ENCODE data around the gene RIBC2. TPM values are rescaled to one million over a fixed set of nuclear protein-coding genes. Genes with fewer than 3 reads are reported as not detected.
A peak's percentile ranks its signal among the peaks of the same experiment; 100 is the strongest.

The RIBC2 gene
- total and polyA plus RNA-seq, 2 of the 4 experiments (the other 2 are of a cell fraction) = 0.29 to 0.36 TPM

DNA sequence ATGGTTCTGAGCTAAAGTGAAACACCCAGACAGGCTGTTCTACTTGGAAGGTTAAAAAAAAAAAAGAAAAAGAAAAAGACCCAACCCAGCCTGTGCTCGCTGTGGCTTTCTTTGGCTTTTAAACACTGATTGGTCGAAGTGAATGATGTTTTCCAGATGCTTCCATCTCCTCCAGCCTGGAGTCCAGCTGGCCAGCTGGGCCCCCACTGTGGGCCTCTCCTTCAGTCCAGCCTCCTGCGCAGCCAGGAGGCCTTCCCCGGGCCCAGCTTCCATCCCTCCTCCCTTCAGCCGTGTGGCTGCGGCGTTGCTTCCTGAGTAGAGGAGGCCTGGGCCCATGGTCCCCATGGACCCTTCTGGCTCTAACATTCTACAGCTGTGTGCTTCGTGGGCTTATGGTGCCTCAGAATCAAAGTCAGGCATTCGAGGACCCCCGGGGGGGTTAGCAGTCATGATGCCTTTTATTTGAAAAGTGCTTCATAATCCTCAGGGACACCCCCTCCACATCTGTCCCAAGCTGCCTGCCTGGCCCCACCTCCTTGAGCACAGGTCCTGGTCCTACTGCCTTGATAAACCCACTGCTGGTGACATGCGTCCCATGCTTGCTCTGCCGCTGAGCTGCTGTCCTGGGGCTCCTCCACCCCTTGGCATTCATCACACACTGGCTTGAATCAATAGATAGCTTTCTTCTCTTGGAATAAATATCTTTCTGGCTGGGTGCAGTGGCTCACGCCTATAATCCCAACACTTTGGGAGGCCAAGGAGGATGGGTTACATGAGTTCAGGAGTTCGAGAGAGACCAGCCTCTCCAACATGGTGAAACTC lies 47.0 kb downstream of the RIBC2 start:
- Histone ChIP-seq H2BK15ac (ENCODE audit: low read depth, low read length) (no peak overlapping the region), H3K4me2 (ENCODE audit: low read depth, low read length) (no peak overlapping the region), H3K4me3 (ENCODE audit: insufficient read depth, low read depth, low read length) (no peak overlapping the region), H2BK20ac (ENCODE audit: low read depth, low read length) (0 out of 2 replicates have a peak overlapping the region, but pooled peaks have one; percentile 34), H3K27me3 (ENCODE audit: control insufficient read depth, insufficient read depth, low read length) (no peaks in the 10 kb centered on the region), H3K14ac (replicated peaks; ENCODE audit: low read depth, low read length) (0 out of 2 replicates have a peak overlapping the region, but pooled peaks have one; percentile 19), H4K8ac (ENCODE audit: low read depth in 2 of 2, low read length in 2 of 2) (peak overlapping the region in 1 of 2 experiments; percentile 36; a peak in 1 of 4 replicates), H2BK5ac (ENCODE audit: low read depth, low read length, poor library complexity, severe bottlenecking) (no peak overlapping the region), H3K23ac (ENCODE audit: low read depth, low read length) (no peak overlapping the region), H2BK120ac (ENCODE audit: low read depth, low read length) (peak overlapping the region; percentile 68), H3K36me3 (ENCODE audit: control insufficient read depth, insufficient read depth, low read length) (no peaks in the 10 kb centered on the region), H3K56ac (ENCODE audit: extremely low read depth, insufficient read depth, low read length) (no peak overlapping the region), H4K20me1 (ENCODE audit: insufficient read depth, low read length) (no peaks in the 10 kb centered on the region), H3K27ac (ENCODE audit: insufficient read depth, low read length) (peak overlapping the region; percentile 42; the same call in 1 of the 2 replicates), H3K18ac (ENCODE audit: low read depth, low read length) (peak overlapping the region; percentile 34; the same call in 1 of the 2 replicates), H3K4ac (ENCODE audit: low read depth, low read length) (peak overlapping the region; percentile 19; the same call in 1 of the 2 replicates), H4K91ac (ENCODE audit: insufficient read depth, low read depth, low read length) (no peak overlapping the region), H2AFZ (replicated peaks; ENCODE audit: low read length, poor library complexity) (peak overlapping the region; percentile 48), H3K9me1 (ENCODE audit: insufficient read depth, low read length) (0 out of 2 replicates have a peak, but pooled peaks cover 3% of the 10 kb centered on the region), H3K9ac (ENCODE audit: low read depth, low read length) (no peak overlapping the region; the same call in 1 of the 2 replicates), H2AK9ac (replicated peaks; ENCODE audit: low read depth, low read length, poor library complexity) (no peak overlapping the region), H3K9me3 (ENCODE audit: control insufficient read depth, insufficient read depth, low read length) (no peaks in the 10 kb centered on the region), H3K4me1 (ENCODE audit: control insufficient read depth, insufficient read depth, low read length) (peaks cover 5% of the 10 kb centered on the region; the same call in 1 of the 2 replicates), H3K79me1 (ENCODE audit: low read depth in 1 of 2, low read length in 2 of 2) (no peaks in the 10 kb centered on the region), H4K5ac (ENCODE audit: low read depth, low read length) (peak overlapping the region; percentile 70; the same call in 1 of the 2 replicates), H2AK5ac (ENCODE audit: low read depth, low read length) (no peak overlapping the region; the same call in 1 of the 2 replicates)
- no peak for TF ChIP-seq MAZ (IDR thresholded peaks at IDR 0.05; ENCODE audit: borderline replicate concordance, low read depth, low read length)
- TF ChIP-seq BHLHE40 (IDR thresholded peaks at IDR 0.05; ENCODE audit: low read depth, low read length) = no peak
- TF ChIP-seq FOS (IDR thresholded peaks at IDR 0.05; ENCODE audit: low read depth, low read length) = no peak
- TF ChIP-seq RFX5 (IDR thresholded peaks at IDR 0.05; ENCODE audit: low read depth, low read length) = no peak
- TF ChIP-seq CEBPB (IDR thresholded peaks at IDR 0.05; ENCODE audit: low read depth, low read length) = no peak
- no peak for TF ChIP-seq NFE2L2 (IDR thresholded peaks at IDR 0.05; ENCODE audit: low read depth, low read length)
- TF ChIP-seq, protein P1, sequence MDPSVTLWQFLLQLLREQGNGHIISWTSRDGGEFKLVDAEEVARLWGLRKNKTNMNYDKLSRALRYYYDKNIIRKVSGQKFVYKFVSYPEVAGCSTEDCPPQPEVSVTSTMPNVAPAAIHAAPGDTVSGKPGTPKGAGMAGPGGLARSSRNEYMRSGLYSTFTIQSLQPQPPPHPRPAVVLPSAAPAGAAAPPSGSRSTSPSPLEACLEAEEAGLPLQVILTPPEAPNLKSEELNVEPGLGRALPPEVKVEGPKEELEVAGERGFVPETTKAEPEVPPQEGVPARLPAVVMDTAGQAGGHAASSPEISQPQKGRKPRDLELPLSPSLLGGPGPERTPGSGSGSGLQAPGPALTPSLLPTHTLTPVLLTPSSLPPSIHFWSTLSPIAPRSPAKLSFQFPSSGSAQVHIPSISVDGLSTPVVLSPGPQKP (IDR thresholded peaks at IDR 0.05; ENCODE audit: borderline replicate concordance, low read depth, low read length) = no peak
- TF ChIP-seq RAD21 (IDR thresholded peaks at IDR 0.05; ENCODE audit: low read length) = no peak
- TF ChIP-seq, protein P2, sequence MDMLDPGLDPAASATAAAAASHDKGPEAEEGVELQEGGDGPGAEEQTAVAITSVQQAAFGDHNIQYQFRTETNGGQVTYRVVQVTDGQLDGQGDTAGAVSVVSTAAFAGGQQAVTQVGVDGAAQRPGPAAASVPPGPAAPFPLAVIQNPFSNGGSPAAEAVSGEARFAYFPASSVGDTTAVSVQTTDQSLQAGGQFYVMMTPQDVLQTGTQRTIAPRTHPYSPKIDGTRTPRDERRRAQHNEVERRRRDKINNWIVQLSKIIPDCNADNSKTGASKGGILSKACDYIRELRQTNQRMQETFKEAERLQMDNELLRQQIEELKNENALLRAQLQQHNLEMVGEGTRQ (IDR thresholded peaks at IDR 0.05; ENCODE audit: low read depth, low read length) = no peak
- TF ChIP-seq SMC3 (IDR thresholded peaks at IDR 0.05; ENCODE audit: low read depth, low read length) = no peak
- POLR2A ChIA-PET (ENCODE audit: unreplicated experiment) = interaction anchor here (0.7 kb wide), 1 partner anchor 88 kb away, joined by 3 read pairs; no protein-coding TSS in a partner anchor
- ATAC-seq (ENCODE audit: low read depth) (peak; percentile 71), DNase-seq (peak; percentile 71)
- WGBS, 2 experiments (ENCODE audit: extremely low coverage in 2 of 2, insufficient read length in 1 of 2) = no CpG with 5 or more reads among the region's 14 CpGs
- CTCF ChIA-PET = no interaction called here
- no TSS peak for BruUV-seq (replicated peaks)
- in situ Hi-C loops (cut with MboI; ENCODE audit: low sequenced_read_pairs) (no loop called here), dilution Hi-C loops (cut with HindIII; ENCODE audit: low sequenced_read_pairs, unreplicated experiment) (no loop called here), intact Hi-C loops (cut with micrococcal nuclease) (no loop called here)

Data from IMR-90 (cell line).